ENCODE measurements around the gene SLC39A13. TPM values are rescaled to one million over a fixed set of nuclear protein-coding genes. Genes with fewer than 3 reads are reported as not detected.

The SLC39A13 gene
- total RNA-seq, 4 donors from 2014 or later, result 21.2 to 52.6 (median 46.0) TPM

DNA sequence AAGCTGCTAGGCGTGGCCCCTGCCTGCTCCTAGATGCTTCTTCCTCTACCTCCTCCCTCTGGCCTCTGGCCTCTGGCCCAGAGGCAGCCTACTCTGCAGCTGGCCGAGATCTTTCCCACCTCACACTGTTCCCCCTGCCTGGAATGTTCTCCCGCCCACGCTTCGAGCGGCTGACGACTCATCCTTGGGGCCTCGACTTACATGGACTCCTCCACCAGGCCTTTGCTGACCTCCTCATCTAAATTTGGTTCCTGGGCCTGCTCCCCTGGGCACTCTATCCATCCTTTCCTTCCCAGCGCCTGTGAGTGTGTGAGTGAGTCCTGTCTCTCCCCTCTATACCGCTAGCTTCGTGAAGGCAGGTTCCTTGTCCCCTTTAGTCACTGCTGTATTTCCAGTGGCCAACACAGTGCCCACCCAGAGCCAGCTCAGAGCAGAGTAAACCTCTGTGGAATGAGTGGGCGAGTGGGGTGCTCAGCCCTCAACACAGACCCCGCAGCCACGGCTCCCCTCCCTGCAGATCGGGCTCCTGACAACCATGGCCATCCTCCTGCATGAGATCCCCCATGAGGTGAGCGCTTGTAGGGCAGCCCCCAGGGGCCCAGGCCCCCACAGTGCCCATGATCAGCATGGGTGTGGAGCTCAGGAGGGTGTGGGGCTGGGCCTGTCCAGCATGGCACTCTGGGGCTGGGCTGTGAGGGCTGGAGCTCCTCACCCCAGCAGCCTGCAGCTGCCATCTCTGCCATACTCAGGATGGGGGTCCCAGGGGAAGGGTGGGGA, 5.7 kb downstream of the SLC39A13 start:
- TF ChIP-seq, protein P1, sequence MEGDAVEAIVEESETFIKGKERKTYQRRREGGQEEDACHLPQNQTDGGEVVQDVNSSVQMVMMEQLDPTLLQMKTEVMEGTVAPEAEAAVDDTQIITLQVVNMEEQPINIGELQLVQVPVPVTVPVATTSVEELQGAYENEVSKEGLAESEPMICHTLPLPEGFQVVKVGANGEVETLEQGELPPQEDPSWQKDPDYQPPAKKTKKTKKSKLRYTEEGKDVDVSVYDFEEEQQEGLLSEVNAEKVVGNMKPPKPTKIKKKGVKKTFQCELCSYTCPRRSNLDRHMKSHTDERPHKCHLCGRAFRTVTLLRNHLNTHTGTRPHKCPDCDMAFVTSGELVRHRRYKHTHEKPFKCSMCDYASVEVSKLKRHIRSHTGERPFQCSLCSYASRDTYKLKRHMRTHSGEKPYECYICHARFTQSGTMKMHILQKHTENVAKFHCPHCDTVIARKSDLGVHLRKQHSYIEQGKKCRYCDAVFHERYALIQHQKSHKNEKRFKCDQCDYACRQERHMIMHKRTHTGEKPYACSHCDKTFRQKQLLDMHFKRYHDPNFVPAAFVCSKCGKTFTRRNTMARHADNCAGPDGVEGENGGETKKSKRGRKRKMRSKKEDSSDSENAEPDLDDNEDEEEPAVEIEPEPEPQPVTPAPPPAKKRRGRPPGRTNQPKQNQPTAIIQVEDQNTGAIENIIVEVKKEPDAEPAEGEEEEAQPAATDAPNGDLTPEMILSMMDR (IDR thresholded peaks at IDR 0.05; ENCODE audit: low read depth), result no peak

DNA sequence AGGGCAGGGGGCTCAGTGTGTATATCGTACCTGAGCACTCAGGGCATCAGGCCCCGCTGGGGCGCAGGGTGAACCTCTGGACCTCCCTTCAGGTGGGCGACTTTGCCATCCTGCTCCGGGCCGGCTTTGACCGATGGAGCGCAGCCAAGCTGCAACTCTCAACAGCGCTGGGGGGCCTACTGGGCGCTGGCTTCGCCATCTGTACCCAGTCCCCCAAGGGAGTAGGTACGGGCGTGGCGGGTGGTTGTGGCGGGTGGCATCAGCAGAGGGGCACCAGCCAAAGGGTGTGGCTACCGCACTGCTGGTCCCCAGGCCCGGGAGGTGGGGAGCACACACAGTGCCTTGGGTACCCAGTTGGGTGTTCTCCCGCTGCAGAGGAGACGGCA, 6.3 kb downstream of the SLC39A13 start:
- TF ChIP-seq, protein P1 (IDR thresholded peaks at IDR 0.05; ENCODE audit: low read depth), result no peak

DNA sequence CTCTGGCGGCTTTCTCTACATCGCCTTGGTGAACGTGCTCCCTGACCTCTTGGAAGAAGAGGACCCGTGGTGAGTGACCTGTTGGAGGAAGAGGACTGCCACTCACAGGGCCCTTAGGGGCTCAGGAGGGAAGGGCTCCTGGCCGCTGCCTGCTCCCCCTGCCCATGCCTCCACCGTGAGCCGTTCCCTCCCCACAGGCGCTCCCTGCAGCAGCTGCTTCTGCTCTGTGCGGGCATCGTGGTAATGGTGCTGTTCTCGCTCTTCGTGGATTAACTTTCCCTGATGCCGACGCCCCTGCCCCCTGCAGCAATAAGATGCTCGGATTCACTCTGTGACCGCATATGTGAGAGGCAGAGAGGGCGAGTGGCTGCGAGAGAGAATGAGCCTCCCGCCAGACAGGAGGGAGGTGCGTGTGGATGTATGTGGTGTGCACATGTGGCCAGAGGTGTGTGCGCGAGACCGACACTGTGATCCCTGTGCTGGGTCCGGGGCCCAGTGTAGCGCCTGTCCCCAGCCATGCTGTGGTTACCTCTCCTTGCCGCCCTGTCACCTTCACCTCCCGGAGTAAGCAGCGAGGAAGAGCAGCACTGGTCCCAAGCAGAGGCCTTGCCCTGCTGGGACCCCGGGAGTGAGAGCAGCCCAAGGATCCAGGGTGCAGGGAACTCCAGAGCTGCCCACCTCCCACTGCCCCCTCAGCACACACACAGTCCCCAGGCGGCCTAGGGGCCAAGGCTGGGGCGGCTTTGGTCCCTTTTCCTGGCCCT, 6.9 kb downstream of the SLC39A13 start:
- TF ChIP-seq, protein P1 (IDR thresholded peaks at IDR 0.05; ENCODE audit: low read depth), result no peak

DNA sequence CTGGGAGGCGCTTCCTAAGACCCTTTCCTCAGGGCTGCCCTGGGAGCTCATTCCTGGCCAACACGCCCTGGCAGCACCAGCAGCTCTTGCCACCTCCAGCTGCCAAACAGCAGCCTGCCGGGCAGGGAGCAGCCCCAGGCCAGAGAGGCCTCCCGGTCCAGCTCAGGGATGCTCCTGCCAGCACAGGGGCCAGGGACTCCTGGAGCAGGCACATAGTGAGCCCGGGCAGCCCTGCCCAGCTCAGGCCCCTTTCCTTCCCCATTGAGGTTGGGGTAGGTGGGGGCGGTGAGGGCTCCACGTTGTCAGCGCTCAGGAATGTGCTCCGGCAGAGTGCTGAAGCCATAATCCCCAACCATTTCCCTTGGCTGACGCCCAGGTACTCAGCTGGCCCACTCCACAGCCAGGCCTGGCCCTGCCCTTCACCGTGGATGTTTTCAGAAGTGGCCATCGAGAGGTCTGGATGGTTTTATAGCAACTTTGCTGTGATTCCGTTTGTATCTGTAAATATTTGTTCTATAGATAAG, 7.6 kb downstream of the SLC39A13 start:
- TF ChIP-seq, protein P1 (IDR thresholded peaks at IDR 0.05; ENCODE audit: low read depth), result no peak

DNA sequence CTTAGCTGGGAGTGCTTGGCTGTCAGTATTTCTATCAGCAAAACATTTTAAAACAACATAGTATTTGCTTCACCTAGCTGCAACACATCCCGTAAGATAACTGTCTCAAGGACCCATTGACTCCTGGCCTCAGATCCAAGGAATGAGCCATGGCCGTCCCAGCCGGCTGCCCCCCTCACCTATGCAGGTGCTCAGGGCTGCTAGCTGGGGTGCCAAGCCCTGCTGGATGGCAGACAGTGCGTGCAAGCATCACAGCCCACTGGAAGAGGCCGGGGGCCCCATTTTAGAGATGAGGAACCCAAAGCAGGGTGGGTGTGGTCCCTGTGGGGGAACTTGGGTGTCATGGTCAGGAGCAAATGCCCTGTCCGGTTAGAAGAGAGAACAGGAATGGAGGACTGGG, 9.3 kb downstream of the SLC39A13 start:
- TF ChIP-seq, protein P1 (IDR thresholded peaks at IDR 0.05; ENCODE audit: low read depth), result no peak

DNA sequence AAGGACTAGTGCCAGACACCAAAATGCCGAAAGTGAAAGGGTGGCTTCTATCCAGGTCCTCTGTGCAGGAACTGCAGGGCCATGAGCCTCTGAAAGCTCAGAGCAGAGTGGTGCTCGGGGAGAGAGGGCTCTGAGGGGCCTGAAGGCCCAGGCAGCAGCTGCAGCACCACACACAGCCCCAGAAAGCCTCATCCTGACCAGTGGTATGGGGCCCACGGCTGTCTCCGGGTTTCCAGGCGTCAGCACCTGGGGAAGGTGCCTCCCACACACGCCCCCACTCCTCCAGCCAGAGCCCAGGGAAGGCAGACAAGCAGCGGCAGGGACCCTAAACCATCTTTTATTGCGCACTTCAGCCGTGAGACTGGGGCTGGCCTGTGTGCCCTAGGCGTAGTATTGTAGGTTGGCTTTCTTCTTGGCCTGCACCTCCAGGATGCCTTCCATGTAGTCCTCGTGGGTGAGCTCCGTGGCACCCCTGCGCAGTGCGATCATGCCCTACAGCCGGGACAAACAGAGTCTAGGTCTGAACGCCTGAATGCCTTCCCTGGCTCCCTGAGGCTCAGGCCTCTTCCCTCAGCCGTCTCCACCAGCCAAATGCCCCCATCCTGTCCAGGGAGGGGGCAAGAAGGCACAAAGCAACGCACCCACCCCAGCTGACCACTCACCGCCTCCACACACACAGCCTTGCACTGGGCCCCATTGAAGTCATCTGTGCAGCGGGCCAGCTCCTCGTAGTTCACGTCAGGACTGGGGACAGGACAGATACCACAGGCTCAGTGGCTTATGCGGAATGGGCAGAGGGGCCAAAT, 10.3 kb downstream of the SLC39A13 start:
- TF ChIP-seq, protein P1 (IDR thresholded peaks at IDR 0.05; ENCODE audit: low read depth), result no peak
